IPS-15b (cell line): ENCODE data around the gene KLF4.

Source experiments
- H3K27me3 ChIP-seq: one replicate; pipeline ENCODE4 v1.6.1; 2013; ENCODE audit warnings: low read length; ENCODE audit not compliant: control insufficient read depth, insufficient read depth
- H3K36me3 ChIP-seq: one replicate; pipeline ENCODE4 v1.6.1; 2013; ENCODE audit warnings: low read length; ENCODE audit not compliant: control insufficient read depth, insufficient read depth
- H3K4me1 ChIP-seq: one replicate; pipeline ENCODE4 v1.6.1; 2013; ENCODE audit warnings: mild to moderate bottlenecking, low read length; ENCODE audit not compliant: control insufficient read depth, insufficient read depth
- H3K4me3 ChIP-seq: one replicate; pipeline ENCODE4 v1.5.1; 2013; ENCODE audit warnings: low read depth, low read length
- H3K9ac ChIP-seq: one replicate; pipeline ENCODE4 v1.6.1; 2013; ENCODE audit warnings: low read depth, mild to moderate bottlenecking, low read length
- H3K9me3 ChIP-seq: one replicate; pipeline ENCODE4 v1.6.1; 2013; ENCODE audit warnings: mild to moderate bottlenecking, low read length; ENCODE audit not compliant: control insufficient read depth, insufficient read depth

KLF4 gene

GRCh38 chr9:107489687-107490605, at the start of gene KLF4:
Gene KLF4, minus strand, starts transcription at chr9:107489769. Its CDS starts 597 bp downstream, at chr9:107489172.
- no peaks in the 10 kb centered on the region for H3K9me3 ChIP-seq
- peaks cover 8% of the 10 kb centered on the region for H3K4me1 ChIP-seq
- peak within 1 kb of the TSS; percentile 68 for H3K4me3 ChIP-seq
- peaks cover 67% of the 10 kb centered on the region for H3K27me3 ChIP-seq
- peak within 1 kb of the TSS; percentile 56 for H3K9ac ChIP-seq
- H3K36me3 ChIP-seq: peaks cover 20% of the 10 kb centered on the region

- Histone ChIP-seq H3K4me1 (peaks cover 11% of the 10 kb centered on the region), H3K4me3 (no peak overlapping the region), H3K9ac (no peak overlapping the region), H3K9me3 (no peaks in the 10 kb centered on the region), H3K36me3 (no peaks in the 10 kb centered on the region), H3K27me3 (no peaks in the 10 kb centered on the region)
Measured at GRCh38 chr9:107536462-107536861, 46.9 kb upstream of the KLF4 start.

- H3K36me3 ChIP-seq: no peaks in the 10 kb centered on the region
- H3K4me3 ChIP-seq: no peak overlapping the region
- H3K27me3 ChIP-seq: no peaks in the 10 kb centered on the region
- H3K4me1 ChIP-seq: peaks cover 7% of the 10 kb centered on the region
- H3K9ac ChIP-seq: no peak overlapping the region
- no peaks in the 10 kb centered on the region for H3K9me3 ChIP-seq
Measured at GRCh38 chr9:107534510-107535078, 45.0 kb upstream of the KLF4 start.

GRCh38 chr9:107530679-107531078, 41.1 kb upstream of the KLF4 start:
- H3K4me3 ChIP-seq: no peak overlapping the region
- H3K9ac ChIP-seq: no peak overlapping the region
- H3K9me3 ChIP-seq: no peaks in the 10 kb centered on the region
- H3K36me3 ChIP-seq: no peaks in the 10 kb centered on the region
- H3K27me3 ChIP-seq: no peaks in the 10 kb centered on the region
- no peaks in the 10 kb centered on the region for H3K4me1 ChIP-seq

GRCh38 chr9:107528686-107529085, 39.1 kb upstream of the KLF4 start:
- Histone ChIP-seq H3K36me3 (no peaks in the 10 kb centered on the region), H3K9me3 (no peaks in the 10 kb centered on the region), H3K9ac (no peak overlapping the region), H3K4me3 (no peak overlapping the region), H3K4me1 (no peaks in the 10 kb centered on the region), H3K27me3 (no peaks in the 10 kb centered on the region)

GRCh38 chr9:107523539-107523938, 34.0 kb upstream of the KLF4 start:
- H3K36me3 ChIP-seq: no peaks in the 10 kb centered on the region
- H3K27me3 ChIP-seq: no peaks in the 10 kb centered on the region
- no peak overlapping the region for H3K9ac ChIP-seq
- no peaks in the 10 kb centered on the region for H3K4me1 ChIP-seq
- no peaks in the 10 kb centered on the region for H3K9me3 ChIP-seq
- no peak overlapping the region for H3K4me3 ChIP-seq

- H3K27me3 ChIP-seq: no peaks in the 10 kb centered on the region
- no peaks in the 10 kb centered on the region for H3K36me3 ChIP-seq
- H3K4me3 ChIP-seq: no peak overlapping the region
- no peaks in the 10 kb centered on the region for H3K4me1 ChIP-seq
- no peak overlapping the region for H3K9ac ChIP-seq
- no peaks in the 10 kb centered on the region for H3K9me3 ChIP-seq
Measured at GRCh38 chr9:107520186-107520585, 30.6 kb upstream of the KLF4 start.

GRCh38 chr9:107518037-107518807, 28.7 kb upstream of the KLF4 start:
- H3K9me3 ChIP-seq: no peaks in the 10 kb centered on the region
- no peaks in the 10 kb centered on the region for H3K27me3 ChIP-seq
- no peaks in the 10 kb centered on the region for H3K36me3 ChIP-seq
- H3K9ac ChIP-seq: no peak overlapping the region
- H3K4me3 ChIP-seq: no peak overlapping the region
- no peaks in the 10 kb centered on the region for H3K4me1 ChIP-seq

- no peak overlapping the region for H3K9ac ChIP-seq
- no peaks in the 10 kb centered on the region for H3K4me1 ChIP-seq
- H3K27me3 ChIP-seq: no peaks in the 10 kb centered on the region
- H3K36me3 ChIP-seq: no peaks in the 10 kb centered on the region
- H3K9me3 ChIP-seq: no peaks in the 10 kb centered on the region
- no peak overlapping the region for H3K4me3 ChIP-seq
Measured at GRCh38 chr9:107513464-107514100, 24.0 kb upstream of the KLF4 start.

GRCh38 chr9:107504585-107505455, 15.3 kb upstream of the KLF4 start:
- no peaks in the 10 kb centered on the region for H3K36me3 ChIP-seq
- no peak overlapping the region for H3K9ac ChIP-seq
- H3K4me3 ChIP-seq: no peak overlapping the region
- no peaks in the 10 kb centered on the region for H3K9me3 ChIP-seq
- no peaks in the 10 kb centered on the region for H3K4me1 ChIP-seq
- H3K27me3 ChIP-seq: no peaks in the 10 kb centered on the region

- peaks cover 12% of the 10 kb centered on the region for H3K4me1 ChIP-seq
- no peaks in the 10 kb centered on the region for H3K9me3 ChIP-seq
- H3K4me3 ChIP-seq: no peak overlapping the region
- H3K9ac ChIP-seq: no peak overlapping the region
- H3K36me3 ChIP-seq: no peaks in the 10 kb centered on the region
- H3K27me3 ChIP-seq: no peaks in the 10 kb centered on the region
Measured at GRCh38 chr9:107502464-107502863, 12.9 kb upstream of the KLF4 start.
